NCI-H345 (cell line): ENCODE data around the gene FOXP1.

Experiments used
- DNase-seq: peaks from one replicate; lab custom pipeline; 2025; lab: John Stamatoyannopoulos, UW

The FOXP1 gene

GRCh38 chr3:71172951-71173350, 410.6 kb downstream of the FOXP1 start:
- no peak for DNase-seq

- no peak for DNase-seq
Observed at GRCh38 chr3:71172189-71172588, 411.3 kb downstream of the FOXP1 start.

- DNase-seq: no peak
Observed at GRCh38 chr3:71171247-71171646, 412.3 kb downstream of the FOXP1 start.

GRCh38 chr3:71168880-71169411, 414.6 kb downstream of the FOXP1 start:
- DNase-seq: no peak

GRCh38 chr3:71168121-71168721, 415.3 kb downstream of the FOXP1 start:
- DNase-seq: no peak

- DNase-seq: peak; percentile 21
Observed at GRCh38 chr3:71166339-71167240, 416.9 kb downstream of the FOXP1 start.

- DNase-seq: no peak
Observed at GRCh38 chr3:71164881-71165280, 418.6 kb downstream of the FOXP1 start.

- DNase-seq: no peak
Observed at GRCh38 chr3:71163198-71163918, 420.2 kb downstream of the FOXP1 start.

GRCh38 chr3:71162221-71162620, 421.3 kb downstream of the FOXP1 start:
- DNase-seq: no peak

- DNase-seq: no peak
Observed at GRCh38 chr3:71160785-71161546, 422.6 kb downstream of the FOXP1 start.

GRCh38 chr3:71156062-71156665, 427.4 kb downstream of the FOXP1 start:
- DNase-seq: no peak

- no peak for DNase-seq
Observed at GRCh38 chr3:71154846-71155245, 428.7 kb downstream of the FOXP1 start.

GRCh38 chr3:71153713-71154112, 429.8 kb downstream of the FOXP1 start:
- DNase-seq: no peak

GRCh38 chr3:71152892-71153265, 430.6 kb downstream of the FOXP1 start:
- DNase-seq: peak; percentile 41

- no peak for DNase-seq
Observed at GRCh38 chr3:71152039-71152891, 431.3 kb downstream of the FOXP1 start.

GRCh38 chr3:71149959-71150954, 433.3 kb downstream of the FOXP1 start:
- no peak for DNase-seq

- no peak for DNase-seq
Observed at GRCh38 chr3:71148455-71149060, 435.0 kb downstream of the FOXP1 start.

- DNase-seq: no peak
Observed at GRCh38 chr3:71146673-71147072, 436.9 kb downstream of the FOXP1 start.

- no peak for DNase-seq
Observed at GRCh38 chr3:71145954-71146353, 437.6 kb downstream of the FOXP1 start.
